Panc1 (cell line): Measurements from ENCODE around the gene LIX1.

Experiments used
- CTCF ChIP-seq: fragments of 450-650 bp; IDR thresholded peaks from 2 replicates; pipeline ENCODE4 v1.5.1; 2017; ENCODE audit warnings: mild to moderate bottlenecking
- POLR2AphosphoS5 ChIP-seq: IDR thresholded peaks from 2 replicates; pipeline ENCODE4 v1.6.1; 2012; ENCODE audit warnings: mild to moderate bottlenecking, low read depth, low read length, moderate library complexity
- REST ChIP-seq, 2 experiments: IDR thresholded peaks; 2 replicates each; pipeline ENCODE4 v1.6.1; 2011 to 2012; ENCODE audit warnings: low read depth in 2 of 2, control low read depth in 1 of 2, low read length in 1 of 2, mild to moderate bottlenecking in 1 of 2, moderate library complexity in 1 of 2; ENCODE audit not compliant: insufficient read depth in 1 of 2
- SIN3A ChIP-seq: IDR thresholded peaks from 2 replicates; pipeline ENCODE4 v1.6.1; 2012; ENCODE audit warnings: low read depth, mild to moderate bottlenecking, low read length, moderate library complexity, borderline replicate concordance; ENCODE audit not compliant: insufficient read depth
- TCF7L2 ChIP-seq: IDR thresholded peaks from 2 replicates; pipeline ENCODE4 v1.6.1; 2011; ENCODE audit warnings: mild to moderate bottlenecking, low read depth, low read length, inconsistent platforms

- TF ChIP-seq POLR2AphosphoS5 (no peak), CTCF (no peak), SIN3A (no peak), REST (IDR thresholded peaks at IDR 0.05; ENCODE audit: insufficient read depth in 1 of 2, low read depth in 2 of 2, low read length in 1 of 2) (no peak), TCF7L2 (no peak)
Observed at GRCh38 chr5:97141539-97141938, 872 bp downstream of the LIX1 start.
